A673 (cell line): ENCODE results near the gene ARHGAP22. TPM values are rescaled to one million over a fixed set of nuclear protein-coding genes. Genes with fewer than 3 reads are reported as not detected.

Source experiments
- BruUV-seq: library from RNA; stranded (reverse); fragments of 400-500 nt; replicated peaks from 2 replicates; lab custom pipeline; 2021; lab: Mats Ljungman, UMichigan
- CTCF ChIA-PET: fragments of 300-600 bp; sonication (Branson Sonifier 250); formaldehyde crosslinking; loops from one replicate; lab custom pipeline; 2022; ENCODE audit warnings: antibody characterized with exemption; lab: Charles Lee
- POLR2A ChIA-PET: fragments of 300-600 bp; sonication (Branson Sonifier 250); formaldehyde crosslinking; loops from one replicate; lab custom pipeline; 2022; ENCODE audit warnings: antibody characterized with exemption; ENCODE audit not compliant: low non-redundant PET; lab: Charles Lee
- DNase-seq: peaks from one replicate; pipeline ENCODE4 v3.0.0-alpha.2; 2015; ENCODE audit warnings: low spot score
- H3K27ac ChIP-seq: fragments of 200-600 bp; sonication (generic); 2 replicates; pipeline ENCODE4 v1.5.1; 2016; ENCODE audit warnings: mixed run types, low read depth, mild to moderate bottlenecking, mixed read lengths, antibody characterized with exemption, low read length; ENCODE audit not compliant: poor library complexity, severe bottlenecking
- H3K27me3 ChIP-seq: fragments of 200-600 bp; sonication (generic); replicated peaks from 2 replicates; pipeline ENCODE4 v1.6.1; 2017; ENCODE audit warnings: mixed run types, low read depth, mild to moderate bottlenecking, mixed read lengths, antibody characterized with exemption, low read length; ENCODE audit not compliant: insufficient read depth, poor library complexity
- H3K36me3 ChIP-seq: fragments of 200-600 bp; sonication (generic); 2 replicates; pipeline ENCODE4 v1.6.1; 2016; ENCODE audit warnings: mixed run types, mild to moderate bottlenecking, mixed read lengths, antibody characterized with exemption, low read length; ENCODE audit not compliant: insufficient read depth, poor library complexity, severe bottlenecking
- H3K4me1 ChIP-seq: fragments of 200-600 bp; sonication (generic); 2 replicates; pipeline ENCODE4 v1.6.1; 2017; ENCODE audit warnings: mixed run types, mild to moderate bottlenecking, mixed read lengths, antibody characterized with exemption, low read length; ENCODE audit not compliant: insufficient read depth, poor library complexity, severe bottlenecking
- H3K4me3 ChIP-seq: fragments of 200-600 bp; sonication (generic); 2 replicates; pipeline ENCODE4 v1.5.1; 2016; ENCODE audit warnings: low read depth, mixed run types, mild to moderate bottlenecking, mixed read lengths, low read length; ENCODE audit not compliant: poor library complexity, severe bottlenecking
- H3K9me3 ChIP-seq: fragments of 200-600 bp; sonication (generic); 2 replicates; pipeline ENCODE4 v1.6.1; 2016; ENCODE audit warnings: mixed run types, low read depth, mild to moderate bottlenecking, mixed read lengths, antibody characterized with exemption, low read length; ENCODE audit not compliant: poor library complexity, severe bottlenecking
- CTCF ChIP-seq: fragments of 300-800, 200-600 bp; sonication (generic); conservative IDR thresholded peaks from 2 replicates; pipeline ENCODE4 v1.5.1; 2017; ENCODE audit warnings: low read depth, mild to moderate bottlenecking, antibody characterized with exemption, low read length, moderate library complexity, mixed read lengths
- EZH2 ChIP-seq: fragments of 200-600 bp; sonication (generic); IDR thresholded peaks from 2 replicates; pipeline ENCODE4 v1.6.1; 2017; ENCODE audit warnings: borderline replicate concordance, low read depth, mild to moderate bottlenecking, mixed read lengths, antibody characterized with exemption, low read length; ENCODE audit not compliant: poor library complexity, severe bottlenecking
- intact Hi-C: fragments of 100-400 bp; cut with micrococcal nuclease; formaldehyde crosslinking; loops from one replicate; pipeline ENCODE4 v1.10.0; 2022; ENCODE audit not compliant: unreplicated experiment
- total RNA-seq: library from RNA; stranded (reverse); gene quantifications from 2 replicates; pipeline ENCODE4 v1.2.3, GENCODE V29; 2021

Gene ARHGAP22
- total RNA-seq, 1 experiment from 2014 or later, result 0.47 TPM

- Histone ChIP-seq H3K4me3 (no peak overlapping the region), H3K27me3 (no peaks in the 10 kb centered on the region), H3K9me3 (no peaks in the 10 kb centered on the region), H3K4me1 (peaks cover 18% of the 10 kb centered on the region), H3K27ac (no peak overlapping the region), H3K36me3 (no peaks in the 10 kb centered on the region)
- TF ChIP-seq CTCF, result no peak
- no peak for TF ChIP-seq EZH2
- no TSS peak for BruUV-seq
- POLR2A ChIA-PET, result no interaction called here
- DNase-seq, result no peak
- CTCF ChIA-PET, result no interaction called here
- intact Hi-C loops, result no loop called here
These were observed 164.1 kb downstream of the ARHGAP22 start for GRCh38 chr10:48440771-48441170.

- TF ChIP-seq CTCF (no peak), EZH2 (no peak)
- Histone ChIP-seq H3K9me3 (no peaks in the 10 kb centered on the region), H3K36me3 (no peaks in the 10 kb centered on the region), H3K4me3 (no peak overlapping the region), H3K4me1 (peaks cover 7% of the 10 kb centered on the region), H3K27ac (no peak overlapping the region), H3K27me3 (no peaks in the 10 kb centered on the region)
- no peak for DNase-seq
- intact Hi-C loops, result no loop called here
- no TSS peak for BruUV-seq
- ChIA-PET CTCF (no interaction called here), POLR2A (no interaction called here)
These were observed 165.3 kb downstream of the ARHGAP22 start for GRCh38 chr10:48439581-48440041.

- no peaks in the 10 kb centered on the region for H3K36me3 ChIP-seq
- POLR2A ChIA-PET, result no interaction called here
- H3K9me3 ChIP-seq, result no peaks in the 10 kb centered on the region
- BruUV-seq, result no TSS peak
- H3K4me1 ChIP-seq, result peaks cover 1% of the 10 kb centered on the region
- CTCF ChIA-PET, result no interaction called here
- TF ChIP-seq CTCF (no peak), EZH2 (no peak)
- H3K27ac ChIP-seq, result no peak overlapping the region
- H3K4me3 ChIP-seq, result no peak overlapping the region
- DNase-seq, result no peak
- no peaks in the 10 kb centered on the region for H3K27me3 ChIP-seq
- intact Hi-C loops, result no loop called here
These were observed 165.8 kb downstream of the ARHGAP22 start for GRCh38 chr10:48439031-48439430.
